ENCODE data around the gene TAF12. TPM values are rescaled to one million over a fixed set of nuclear protein-coding genes. Genes with fewer than 3 reads are reported as not detected.

TAF12 gene
- total and polyA plus RNA-seq, 8 donors = 7.5 to 13.2 (median 10.7) TPM

GRCh38 chr1:28565726-28566125, 77.1 kb downstream of the TAF12 start:
- FAIRE-seq (no peak), DNase-seq (no peak), ATAC-seq (no peak)
- H3K4me1 ChIP-seq = no peaks in the 10 kb centered on the region
- H3K36me3 ChIP-seq = peaks cover 0 to 75% (median 17%) of the 10 kb centered on the region in 3 donors
- TF ChIP-seq CTCF (IDR thresholded peaks at IDR 0.05) = no peak
- H3K27ac ChIP-seq = no peak overlapping the region
- H3K9me3 ChIP-seq = no peaks in the 10 kb centered on the region
- H3K4me3 ChIP-seq = no peak overlapping the region
- 98 to 100% methylated on average over 6 of the region's 6 CpGs for WGBS, 2 donors
- H3K27me3 ChIP-seq = no peaks in the 10 kb centered on the region
- intact Hi-C loops (cut with DNase I) = no loop called here

DNA sequence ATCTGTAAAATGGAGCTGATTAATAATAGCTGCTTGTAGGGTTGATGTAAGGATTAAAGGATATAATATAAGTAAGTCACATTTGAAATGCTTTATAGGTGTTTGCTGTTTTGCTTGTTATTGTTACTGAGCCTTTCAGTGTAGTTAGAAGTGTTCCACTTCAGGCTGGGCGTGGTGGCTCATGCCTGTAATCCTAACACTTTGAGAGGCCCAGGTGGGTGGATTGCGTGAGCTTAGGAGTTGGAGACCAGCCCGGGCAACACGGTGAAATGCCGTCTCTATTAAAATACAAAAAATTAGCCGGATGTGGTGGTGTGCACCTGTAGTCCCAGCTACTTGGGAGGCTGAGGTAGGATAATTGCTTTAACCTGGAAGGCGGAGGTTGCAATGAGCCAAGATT, 77.8 kb downstream of the TAF12 start:
- 97 to 99% methylated on average over 7 of the region's 7 CpGs for WGBS, 2 donors
- peaks cover 0 to 74% (median 21%) of the 10 kb centered on the region in 3 donors for H3K36me3 ChIP-seq
- H3K4me1 ChIP-seq = no peaks in the 10 kb centered on the region
- TF ChIP-seq CTCF (IDR thresholded peaks at IDR 0.05) = no peak
- H3K27me3 ChIP-seq = no peaks in the 10 kb centered on the region
- DNase-seq (no peak), FAIRE-seq (no peak), ATAC-seq (no peak)
- H3K9me3 ChIP-seq = no peaks in the 10 kb centered on the region
- H3K4me3 ChIP-seq = no peak overlapping the region
- H3K27ac ChIP-seq = no peak overlapping the region
- intact Hi-C loops (cut with DNase I) = no loop called here

DNA sequence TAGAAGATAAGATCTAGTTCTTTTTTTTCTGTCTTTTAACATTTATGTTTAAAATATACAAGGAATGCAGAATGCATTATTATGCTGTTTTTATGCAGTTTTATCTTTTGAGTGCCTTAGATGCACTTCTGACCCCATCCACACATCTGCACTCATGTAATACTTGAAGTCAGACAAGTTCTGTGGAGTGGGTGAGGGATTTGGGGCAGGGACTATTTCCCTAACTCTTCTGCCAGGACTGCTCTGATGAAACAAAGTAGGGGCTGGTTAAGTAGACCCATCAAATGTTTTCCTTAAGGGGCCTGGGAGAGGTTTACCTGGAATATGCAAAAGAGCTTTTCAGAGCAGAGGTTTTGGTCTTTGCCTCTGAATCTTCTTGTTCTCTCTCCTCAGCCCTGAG, 78.6 kb downstream of the TAF12 start:
- ATAC-seq (no peak), FAIRE-seq (no peak), DNase-seq (no peak)
- Histone ChIP-seq H3K4me1 (no peaks in the 10 kb centered on the region), H3K9me3 (no peaks in the 10 kb centered on the region), H3K27me3 (no peaks in the 10 kb centered on the region), H3K27ac (no peak overlapping the region), H3K4me3 (no peak overlapping the region), H3K36me3 (peaks cover 0 to 81% (median 21%) of the 10 kb centered on the region in 3 donors)
- intact Hi-C loops (cut with DNase I) = no loop called here
- no peak for TF ChIP-seq CTCF (IDR thresholded peaks at IDR 0.05)

DNA sequence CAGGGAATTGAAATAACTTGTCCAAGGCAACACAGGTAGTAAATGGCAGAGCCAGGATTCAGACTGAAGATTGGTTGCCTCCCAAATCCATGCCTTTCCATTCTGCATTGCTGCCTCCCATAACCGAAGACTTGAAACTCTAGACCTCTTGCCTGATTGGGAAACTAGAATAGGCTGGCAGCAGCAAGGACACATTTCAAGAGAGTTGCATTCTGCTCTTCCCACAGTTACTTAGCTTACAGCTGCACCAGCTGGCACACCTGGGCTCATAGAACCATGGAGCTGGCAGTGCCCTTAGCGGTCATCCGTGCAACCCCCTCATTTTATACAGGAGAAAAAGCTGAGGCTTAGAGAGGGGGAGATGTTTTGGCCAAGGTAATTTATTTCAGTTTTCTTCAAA, 82.0 kb downstream of the TAF12 start:
- peaks cover 0 to 64% (median 18%) of the 10 kb centered on the region in 3 donors for H3K36me3 ChIP-seq
- no peak overlapping the region for H3K27ac ChIP-seq
- intact Hi-C loops (cut with DNase I) = no loop called here
- FAIRE-seq (no peak), DNase-seq (no peak), ATAC-seq (no peak)
- H3K27me3 ChIP-seq = no peaks in the 10 kb centered on the region
- WGBS, 2 donors = 92 to 93% methylated on average over 3 of the region's 3 CpGs
- no peaks in the 10 kb centered on the region for H3K4me1 ChIP-seq
- H3K4me3 ChIP-seq = no peak overlapping the region
- H3K9me3 ChIP-seq = no peaks in the 10 kb centered on the region
- TF ChIP-seq CTCF (IDR thresholded peaks at IDR 0.05) = no peak

Other genes with a start within 250 kb of the TAF12 start
- 10 to 100 TPM in 4 of 6 donors, 1 to 10 TPM in 2; 5.4 to 18.5 (median 12.8) TPM for gene RCC1, start 137.0 kb downstream of the TAF12 start, total RNA-seq
- 10 to 100 TPM in 1 of 2 donors, 1 to 10 TPM in 1; 8.7 to 11.4 TPM for gene RCC1, start 137.0 kb downstream of the TAF12 start, polyA plus RNA-seq
- gene TRNAU1AP, start 90.0 kb downstream of the TAF12 start, total RNA-seq = 10 to 100 TPM in 3 of 6 donors, 1 to 10 TPM in 3; 5.5 to 12.2 (median 9.6) TPM
- gene TRNAU1AP, start 90.0 kb downstream of the TAF12 start, polyA plus RNA-seq = 10 to 100 TPM; 16.9 to 17.8 TPM
- gene RAB42, start 50.8 kb downstream of the TAF12 start, total RNA-seq = 1 to 10 TPM in 2 of 6 donors, under 1 TPM in 4; 0.14 to 3.0 (median 0.53) TPM
- under 1 TPM; 0.16 to 0.72 TPM for gene RAB42, start 50.8 kb downstream of the TAF12 start, polyA plus RNA-seq
- not detected for gene RNU11, start 5.5 kb upstream of the TAF12 start, total RNA-seq
- not detected for gene RNU11, start 5.5 kb upstream of the TAF12 start, polyA plus RNA-seq
- gene GMEB1, start 25.7 kb upstream of the TAF12 start, total RNA-seq = 1 to 10 TPM; 3.6 to 7.7 (median 5.0) TPM
- gene GMEB1, start 25.7 kb upstream of the TAF12 start, polyA plus RNA-seq = 1 to 10 TPM; 2.2 TPM
- 10 to 100 TPM; 17.3 to 40.6 (median 23.6) TPM for gene YTHDF2, start 93.9 kb upstream of the TAF12 start, total RNA-seq
- gene YTHDF2, start 93.9 kb upstream of the TAF12 start, polyA plus RNA-seq = 10 to 100 TPM; 19.7 to 28.2 TPM
- under 1 TPM; 0.03 to 0.76 (median 0.21) TPM for gene OPRD1, start 169.1 kb upstream of the TAF12 start, total RNA-seq
- gene OPRD1, start 169.1 kb upstream of the TAF12 start, polyA plus RNA-seq = under 1 TPM; 0.15 to 0.70 TPM

Data from pancreas (tissue), 10 donors.